SK-N-SH treated with all-trans-retinoic acid at 6 μM for 48 hours (cell line): ENCODE measurements around the gene SEC22C.

Experiments
- ATAC-seq: fragments of 200-7000 bp; cut with Tn5 transposase; 3 replicates; pipeline ENCODE4 v1.9.1; 2020; ENCODE audit warnings: mild to moderate bottlenecking, moderate library complexity
- ARNTL ChIP-seq: fragments of 450-650 bp; formaldehyde crosslinking; IDR thresholded peaks from 2 replicates; pipeline ENCODE4 v1.5.0; 2020; ENCODE audit warnings: low read depth, mild to moderate bottlenecking, moderate library complexity, borderline replicate concordance
- BACH2 ChIP-seq: fragments of 250-450 bp; sonication (Bioruptor Pico); IDR thresholded peaks from 2 replicates; pipeline ENCODE4 v1.9.0; 2021; ENCODE audit warnings: mild to moderate bottlenecking, borderline replicate concordance
- CREB5 ChIP-seq: fragments of 250-450 bp; sonication (Bioruptor Pico); IDR thresholded peaks from 2 replicates; pipeline ENCODE4 v1.5.1; 2020; ENCODE audit warnings: low read depth, mild to moderate bottlenecking, moderate library complexity
- CSDC2 ChIP-seq: fragments of 250-450 bp; sonication (Bioruptor Pico); IDR thresholded peaks from 2 replicates; pipeline ENCODE4 v1.5.0; 2020; ENCODE audit warnings: mild to moderate bottlenecking, moderate library complexity
- CSRNP3 ChIP-seq: fragments of 250-450 bp; sonication (Bioruptor Pico); IDR thresholded peaks from 2 replicates; pipeline ENCODE4 v1.5.1; 2021; ENCODE audit warnings: mild to moderate bottlenecking, moderate library complexity
- ESRRG ChIP-seq: fragments of 250-450 bp; sonication (Bioruptor Pico); IDR thresholded peaks from 2 replicates; pipeline ENCODE4 v1.6.1; 2021; ENCODE audit warnings: mild to moderate bottlenecking
- GLIS3 ChIP-seq: fragments of 250-450 bp; sonication (Bioruptor Pico); IDR thresholded peaks from 2 replicates; pipeline ENCODE4 v1.5.0; 2020; ENCODE audit warnings: mild to moderate bottlenecking, moderate library complexity
- OSR1 ChIP-seq: fragments of 250-450 bp; sonication (Bioruptor Pico); IDR thresholded peaks from 2 replicates; pipeline ENCODE4 v1.8.0; 2022; ENCODE audit warnings: moderate library complexity, mild to moderate bottlenecking, inconsistent platforms
- PATZ1 ChIP-seq: fragments of 250-450 bp; sonication (Bioruptor Pico); IDR thresholded peaks from 2 replicates; pipeline ENCODE4 v1.8.0; 2020; ENCODE audit warnings: mild to moderate bottlenecking, moderate library complexity, borderline replicate concordance
- POU6F1 ChIP-seq: fragments of 250-450 bp; sonication (Bioruptor Pico); IDR thresholded peaks from 2 replicates; pipeline ENCODE4 v1.8.0; 2021; ENCODE audit warnings: low read depth, mild to moderate bottlenecking, moderate library complexity, borderline replicate concordance
- PPARA ChIP-seq: fragments of 250-450 bp; sonication (Bioruptor Pico); IDR thresholded peaks from 2 replicates; pipeline ENCODE4 v1.5.0; 2020; ENCODE audit warnings: mild to moderate bottlenecking, borderline replicate concordance
- RARB ChIP-seq: fragments of 250-450 bp; sonication (Bioruptor Pico); IDR thresholded peaks from 2 replicates; pipeline ENCODE4 v1.8.0; 2021; ENCODE audit warnings: mild to moderate bottlenecking, moderate library complexity
- SNAI2 ChIP-seq: fragments of 250-450 bp; sonication (Bioruptor Pico); IDR thresholded peaks from 2 replicates; pipeline ENCODE4 v1.5.0; 2020; ENCODE audit warnings: mild to moderate bottlenecking, moderate library complexity
- TCF4 ChIP-seq: fragments of 250-450 bp; sonication (Bioruptor Pico); IDR thresholded peaks from 2 replicates; pipeline ENCODE4 v1.8.0; 2021; ENCODE audit warnings: mild to moderate bottlenecking, moderate library complexity, borderline replicate concordance
- TOX ChIP-seq: fragments of 250-450 bp; sonication (Bioruptor Pico); IDR thresholded peaks from 2 replicates; pipeline ENCODE4 v1.8.0; 2021; ENCODE audit warnings: mild to moderate bottlenecking, moderate library complexity, borderline replicate concordance
- TSHZ2 ChIP-seq: fragments of 250-450 bp; sonication (Bioruptor Pico); IDR thresholded peaks from 2 replicates; pipeline ENCODE4 v1.5.0; 2020; ENCODE audit warnings: mild to moderate bottlenecking, moderate library complexity
- ZC3H10 ChIP-seq: fragments of 250-450 bp; sonication (Bioruptor Pico); IDR thresholded peaks from 2 replicates; pipeline ENCODE4 v1.5.1; 2021; ENCODE audit warnings: mild to moderate bottlenecking, moderate library complexity
- ZFP3 ChIP-seq: fragments of 250-450 bp; sonication (Bioruptor Pico); IDR thresholded peaks from 2 replicates; pipeline ENCODE4 v1.5.0; 2020; ENCODE audit warnings: mild to moderate bottlenecking, moderate library complexity
- ZFP30 ChIP-seq: fragments of 450-650 bp; formaldehyde crosslinking; IDR thresholded peaks from 2 replicates; pipeline ENCODE4 v1.5.0; 2022; ENCODE audit warnings: mild to moderate bottlenecking, moderate library complexity
- ZNF565 ChIP-seq: fragments of 450-650 bp; formaldehyde crosslinking; conservative IDR thresholded peaks from 2 replicates; pipeline ENCODE4 v1.5.0; 2020; ENCODE audit warnings: low read depth, mild to moderate bottlenecking, moderate library complexity

Gene SEC22C

GRCh38 chr3:42531470-42531869, 50.3 kb downstream of the SEC22C start:
- TF ChIP-seq TOX (no peak), SNAI2 (CRISPR knock-in tag) (no peak), BACH2 (CRISPR knock-in tag) (no peak), RARB (CRISPR knock-in tag) (no peak), PPARA (CRISPR knock-in tag) (no peak), ARNTL (CRISPR knock-in tag) (no peak), CSRNP3 (CRISPR knock-in tag) (no peak), GLIS3 (CRISPR knock-in tag) (no peak)
- no peak for ATAC-seq

- no peak for ATAC-seq
- TF ChIP-seq TSHZ2 (no peak), ZNF565 (CRISPR knock-in tag) (no peak), TCF4 (CRISPR knock-in tag) (no peak), PATZ1 (CRISPR knock-in tag) (no peak), CSRNP3 (CRISPR knock-in tag) (no peak)
Measured at GRCh38 chr3:42530073-42530472, 51.7 kb downstream of the SEC22C start.

GRCh38 chr3:42529468-42529867, 52.3 kb downstream of the SEC22C start:
- ATAC-seq: no peak
- TF ChIP-seq TOX (no peak), ZFP30 (CRISPR knock-in tag) (no peak), ZFP3 (CRISPR knock-in tag) (no peak), ZC3H10 (no peak), ZNF565 (CRISPR knock-in tag) (no peak), CSRNP3 (CRISPR knock-in tag) (no peak), GLIS3 (CRISPR knock-in tag) (no peak), ARNTL (CRISPR knock-in tag) (no peak), PPARA (CRISPR knock-in tag) (no peak), ESRRG (no peak), OSR1 (CRISPR knock-in tag) (no peak), CSDC2 (CRISPR knock-in tag) (no peak), BACH2 (CRISPR knock-in tag) (no peak), CREB5 (CRISPR knock-in tag) (no peak), POU6F1 (CRISPR knock-in tag) (no peak), TSHZ2 (no peak), TCF4 (CRISPR knock-in tag) (no peak)
